Suprapubic skin (tissue), 4 donors: Measurements from ENCODE around the gene FAM53A. TPM values are rescaled to one million over a fixed set of nuclear protein-coding genes. Genes with fewer than 3 reads are reported as not detected.

ENCODE experiments used
- DNase-seq, 2 donors: peaks; one replicate each; pipeline ENCODE4 v3.0.0-alpha.2; 2019; ENCODE audit warnings: low spot score in 2 of 2
- H3K27ac ChIP-seq: fragments of 200-600 bp; sonication (generic); one replicate; pipeline ENCODE4 v1.5.1; 2019
- H3K27me3 ChIP-seq: fragments of 200-600 bp; sonication (generic); one replicate; pipeline ENCODE4 v1.5.1; 2019
- H3K36me3 ChIP-seq: fragments of 200-600 bp; sonication (generic); one replicate; pipeline ENCODE4 v1.5.1; 2019
- H3K4me1 ChIP-seq: fragments of 200-600 bp; sonication (generic); one replicate; pipeline ENCODE4 v1.5.1; 2019
- H3K4me3 ChIP-seq: fragments of 200-600 bp; sonication (generic); one replicate; pipeline ENCODE4 v1.5.1; 2019; ENCODE audit warnings: mild to moderate bottlenecking
- H3K9me3 ChIP-seq: fragments of 200-600 bp; sonication (generic); one replicate; pipeline ENCODE4 v1.5.1; 2019
- CTCF ChIP-seq, 2 donors: fragments of 200-600 bp in 1 of 2; fragments of 450-650 bp in 1 of 2; sonication (generic) in 1 of 2; IDR thresholded peaks; one replicate each; pipeline ENCODE4 v1.5.1; 2016 to 2019; ENCODE audit warnings: antibody characterized with exemption in 2 of 2, mild to moderate bottlenecking in 1 of 2, moderate library complexity in 1 of 2
- EP300 ChIP-seq: sonication (generic); formaldehyde crosslinking; IDR thresholded peaks from one replicate; pipeline ENCODE4 v1.6.1; 2017; ENCODE audit warnings: antibody characterized with exemption
- POLR2A ChIP-seq, 2 donors: fragments of 450-650 bp; IDR thresholded peaks; one replicate each; pipeline ENCODE4 v1.6.1; 2017; ENCODE audit warnings: antibody characterized with exemption in 2 of 2, mild to moderate bottlenecking in 2 of 2, moderate library complexity in 2 of 2
- POLR2AphosphoS5 ChIP-seq, 3 donors: sonication (generic); formaldehyde crosslinking; IDR thresholded peaks; one replicate each; pipeline ENCODE4 v1.6.1; 2017; ENCODE audit warnings: antibody characterized with exemption in 3 of 3
- WGBS: methylation state at CpG from one replicate; pipeline ENCODE4 v1.1.5; 2018; 5-methylcytosine and 5-hydroxymethylcytosine counted together
- total RNA-seq, 4 donors: library from RNA; depleted of rRNA; stranded (reverse); fragments of >200 nt; gene quantifications; one replicate each; pipeline ENCODE4 v1.1.0, GENCODE V29; 2016

The FAM53A gene
- total RNA-seq, 4 donors from 2014 or later: 2.2 to 8.0 (median 4.9) TPM

- no peak for DNase-seq
- 68% methylated on average over 24 of the region's 31 CpGs for WGBS
- H3K4me3 ChIP-seq: no peak overlapping the region
- H3K27ac ChIP-seq: peak overlapping the region; percentile 34
- H3K4me1 ChIP-seq: peaks cover 84% of the 10 kb centered on the region
- H3K27me3 ChIP-seq: no peaks in the 10 kb centered on the region
- H3K9me3 ChIP-seq: no peaks in the 10 kb centered on the region
- peaks cover 12% of the 10 kb centered on the region for H3K36me3 ChIP-seq
- no peak for TF ChIP-seq CTCF (IDR thresholded peaks at IDR 0.05)
- no peak for TF ChIP-seq POLR2AphosphoS5 (IDR thresholded peaks at IDR 0.05)
- no peak for TF ChIP-seq EP300
- TF ChIP-seq POLR2A (IDR thresholded peaks at IDR 0.05): no peak
Observed at GRCh38 chr4:1718095-1718850, 34.2 kb upstream of the FAM53A start.

- H3K36me3 ChIP-seq: peaks cover 12% of the 10 kb centered on the region
- 81% methylated on average over 5 of the region's 32 CpGs for WGBS
- H3K27me3 ChIP-seq: no peaks in the 10 kb centered on the region
- DNase-seq: no peak
- no peak overlapping the region for H3K4me3 ChIP-seq
- peaks cover 81% of the 10 kb centered on the region for H3K4me1 ChIP-seq
- peak overlapping the region; percentile 34 for H3K27ac ChIP-seq
- H3K9me3 ChIP-seq: no peaks in the 10 kb centered on the region
- TF ChIP-seq POLR2AphosphoS5 (IDR thresholded peaks at IDR 0.05) (no peak), CTCF (IDR thresholded peaks at IDR 0.05) (no peak), POLR2A (IDR thresholded peaks at IDR 0.05) (no peak), EP300 (no peak)
Observed at GRCh38 chr4:1717129-1718094, 33.3 kb upstream of the FAM53A start.

- 87% methylated on average over 13 of the region's 15 CpGs for WGBS
- no peak overlapping the region for H3K27ac ChIP-seq
- peaks cover 12% of the 10 kb centered on the region for H3K36me3 ChIP-seq
- DNase-seq: no peak
- peaks cover 75% of the 10 kb centered on the region for H3K4me1 ChIP-seq
- H3K9me3 ChIP-seq: no peaks in the 10 kb centered on the region
- TF ChIP-seq EP300 (no peak), POLR2A (IDR thresholded peaks at IDR 0.05) (no peak), POLR2AphosphoS5 (IDR thresholded peaks at IDR 0.05) (no peak), CTCF (IDR thresholded peaks at IDR 0.05) (no peak)
- no peak overlapping the region for H3K4me3 ChIP-seq
- H3K27me3 ChIP-seq: no peaks in the 10 kb centered on the region
Observed at GRCh38 chr4:1716065-1716945, 32.2 kb upstream of the FAM53A start.

- H3K4me1 ChIP-seq: peaks cover 83% of the 10 kb centered on the region
Observed at GRCh38 chr4:1715002-1715758, 31.1 kb upstream of the FAM53A start.

More at GRCh38 chr4:1715002-1715758, 31.1 kb upstream of the FAM53A start:
- TF ChIP-seq CTCF (IDR thresholded peaks at IDR 0.05) (no peak), POLR2AphosphoS5 (IDR thresholded peaks at IDR 0.05) (no peak), POLR2A (IDR thresholded peaks at IDR 0.05) (no peak), EP300 (no peak)
- WGBS: 68% methylated on average over 11 of the region's 16 CpGs
- no peaks in the 10 kb centered on the region for H3K9me3 ChIP-seq
- H3K36me3 ChIP-seq: peaks cover 12% of the 10 kb centered on the region
- no peaks in the 10 kb centered on the region for H3K27me3 ChIP-seq
- DNase-seq: no peak
- no peak overlapping the region for H3K4me3 ChIP-seq
- H3K27ac ChIP-seq: no peak overlapping the region
